GM12801 (cell line): Measurements from ENCODE around the gene LOXHD1.

Source experiments
- CTCF ChIP-seq: IDR thresholded peaks from one replicate; pipeline ENCODE4 v1.5.1; 2011; ENCODE audit warnings: control low read depth; ENCODE audit not compliant: insufficient read length; ENCODE audit errors: extremely low read depth

Gene LOXHD1

GRCh38 chr18:46566111-46566510, 90.9 kb downstream of the LOXHD1 start:
- no peak for TF ChIP-seq CTCF

- no peak for TF ChIP-seq CTCF
These were observed 91.8 kb downstream of the LOXHD1 start for GRCh38 chr18:46565256-46565655.

GRCh38 chr18:46563317-46563716, 93.7 kb downstream of the LOXHD1 start:
- no peak for TF ChIP-seq CTCF

- TF ChIP-seq CTCF: no peak
These were observed 94.3 kb downstream of the LOXHD1 start for GRCh38 chr18:46562674-46563192.

- no peak for TF ChIP-seq CTCF
These were observed 96.4 kb downstream of the LOXHD1 start for GRCh38 chr18:46560671-46561045.

- no peak for TF ChIP-seq CTCF
These were observed 96.9 kb downstream of the LOXHD1 start for GRCh38 chr18:46559946-46560670.

- TF ChIP-seq CTCF: no peak
These were observed 97.7 kb downstream of the LOXHD1 start for GRCh38 chr18:46559296-46559695.
